HL-60 (cell line): ENCODE results near the gene FMR1.

Experiments
- DNase-seq, 2 experiments: peaks; one replicate each; pipeline ENCODE4 v3.0.0-alpha.2; 2010 to 2020; ENCODE audit warnings: low read depth in 1 of 2, low spot score in 1 of 2
- H3K27ac ChIP-seq: fragments of 250-450 bp; sonication (Bioruptor Pico); replicated peaks from 2 replicates; pipeline ENCODE4 v1.5.1; 2020; ENCODE audit warnings: mild to moderate bottlenecking, moderate library complexity
- H3K27me3 ChIP-seq: fragments of 250-450 bp; sonication (Bioruptor Pico); 2 replicates; pipeline ENCODE4 v1.5.1; 2021; ENCODE audit warnings: mild to moderate bottlenecking, moderate library complexity; ENCODE audit not compliant: insufficient read depth, poor library complexity, severe bottlenecking
- H3K4me3 ChIP-seq: replicated peaks from 2 replicates; pipeline ENCODE4 v1.5.1; 2011; ENCODE audit warnings: mild to moderate bottlenecking, control low read depth, low read length; ENCODE audit not compliant: insufficient read depth
- GABPA ChIP-seq: IDR thresholded peaks from 2 replicates; pipeline ENCODE4 v1.6.1; 2012; ENCODE audit warnings: low read depth
- POLR2AphosphoS5 ChIP-seq: IDR thresholded peaks from 2 replicates; pipeline ENCODE4 v1.6.1; 2012; ENCODE audit warnings: low read depth
- SPI1 ChIP-seq: IDR thresholded peaks from 2 replicates; pipeline ENCODE4 v1.6.1; 2012; ENCODE audit warnings: low read depth, mild to moderate bottlenecking, borderline replicate concordance
- TF ChIP-seq, protein P1 (sequence below): IDR thresholded peaks from 2 replicates; pipeline ENCODE4 v1.6.1; 2012; ENCODE audit warnings: low read depth; ENCODE audit not compliant: insufficient replicate concordance
- TF ChIP-seq, protein P2 (sequence below): IDR thresholded peaks from one replicate; pipeline ENCODE4 v1.5.1; 2011; ENCODE audit warnings: low read length, control low read depth, inconsistent platforms; ENCODE audit not compliant: insufficient read depth

FMR1 gene

DNA sequence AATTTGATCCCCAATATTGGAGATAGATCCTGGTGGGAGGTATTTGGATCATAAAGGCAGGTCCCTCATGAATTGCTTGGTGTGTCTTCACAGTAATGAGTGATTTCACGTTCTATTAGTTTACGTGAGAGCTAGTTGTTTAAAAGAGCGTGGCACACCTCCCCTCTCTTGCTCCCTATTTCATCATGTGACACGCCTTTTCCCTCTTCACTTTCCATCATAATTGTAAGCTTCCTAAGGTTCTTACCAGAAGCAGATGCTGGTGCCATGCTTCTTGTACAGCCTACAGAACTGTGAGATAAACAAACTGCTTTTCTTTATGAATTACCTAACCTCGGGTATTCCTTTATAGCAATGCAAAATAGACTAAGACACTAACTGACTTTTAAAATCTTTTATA is 34.0 kb upstream of the FMR1 start:
- no peak overlapping the region for H3K4me3 ChIP-seq
- no peak overlapping the region for H3K27ac ChIP-seq
- TF ChIP-seq, protein P1, sequence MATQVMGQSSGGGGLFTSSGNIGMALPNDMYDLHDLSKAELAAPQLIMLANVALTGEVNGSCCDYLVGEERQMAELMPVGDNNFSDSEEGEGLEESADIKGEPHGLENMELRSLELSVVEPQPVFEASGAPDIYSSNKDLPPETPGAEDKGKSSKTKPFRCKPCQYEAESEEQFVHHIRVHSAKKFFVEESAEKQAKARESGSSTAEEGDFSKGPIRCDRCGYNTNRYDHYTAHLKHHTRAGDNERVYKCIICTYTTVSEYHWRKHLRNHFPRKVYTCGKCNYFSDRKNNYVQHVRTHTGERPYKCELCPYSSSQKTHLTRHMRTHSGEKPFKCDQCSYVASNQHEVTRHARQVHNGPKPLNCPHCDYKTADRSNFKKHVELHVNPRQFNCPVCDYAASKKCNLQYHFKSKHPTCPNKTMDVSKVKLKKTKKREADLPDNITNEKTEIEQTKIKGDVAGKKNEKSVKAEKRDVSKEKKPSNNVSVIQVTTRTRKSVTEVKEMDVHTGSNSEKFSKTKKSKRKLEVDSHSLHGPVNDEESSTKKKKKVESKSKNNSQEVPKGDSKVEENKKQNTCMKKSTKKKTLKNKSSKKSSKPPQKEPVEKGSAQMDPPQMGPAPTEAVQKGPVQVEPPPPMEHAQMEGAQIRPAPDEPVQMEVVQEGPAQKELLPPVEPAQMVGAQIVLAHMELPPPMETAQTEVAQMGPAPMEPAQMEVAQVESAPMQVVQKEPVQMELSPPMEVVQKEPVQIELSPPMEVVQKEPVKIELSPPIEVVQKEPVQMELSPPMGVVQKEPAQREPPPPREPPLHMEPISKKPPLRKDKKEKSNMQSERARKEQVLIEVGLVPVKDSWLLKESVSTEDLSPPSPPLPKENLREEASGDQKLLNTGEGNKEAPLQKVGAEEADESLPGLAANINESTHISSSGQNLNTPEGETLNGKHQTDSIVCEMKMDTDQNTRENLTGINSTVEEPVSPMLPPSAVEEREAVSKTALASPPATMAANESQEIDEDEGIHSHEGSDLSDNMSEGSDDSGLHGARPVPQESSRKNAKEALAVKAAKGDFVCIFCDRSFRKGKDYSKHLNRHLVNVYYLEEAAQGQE = no peak
- TF ChIP-seq POLR2AphosphoS5 (no peak), SPI1 (no peak), GABPA (no peak)
- TF ChIP-seq, protein P2, sequence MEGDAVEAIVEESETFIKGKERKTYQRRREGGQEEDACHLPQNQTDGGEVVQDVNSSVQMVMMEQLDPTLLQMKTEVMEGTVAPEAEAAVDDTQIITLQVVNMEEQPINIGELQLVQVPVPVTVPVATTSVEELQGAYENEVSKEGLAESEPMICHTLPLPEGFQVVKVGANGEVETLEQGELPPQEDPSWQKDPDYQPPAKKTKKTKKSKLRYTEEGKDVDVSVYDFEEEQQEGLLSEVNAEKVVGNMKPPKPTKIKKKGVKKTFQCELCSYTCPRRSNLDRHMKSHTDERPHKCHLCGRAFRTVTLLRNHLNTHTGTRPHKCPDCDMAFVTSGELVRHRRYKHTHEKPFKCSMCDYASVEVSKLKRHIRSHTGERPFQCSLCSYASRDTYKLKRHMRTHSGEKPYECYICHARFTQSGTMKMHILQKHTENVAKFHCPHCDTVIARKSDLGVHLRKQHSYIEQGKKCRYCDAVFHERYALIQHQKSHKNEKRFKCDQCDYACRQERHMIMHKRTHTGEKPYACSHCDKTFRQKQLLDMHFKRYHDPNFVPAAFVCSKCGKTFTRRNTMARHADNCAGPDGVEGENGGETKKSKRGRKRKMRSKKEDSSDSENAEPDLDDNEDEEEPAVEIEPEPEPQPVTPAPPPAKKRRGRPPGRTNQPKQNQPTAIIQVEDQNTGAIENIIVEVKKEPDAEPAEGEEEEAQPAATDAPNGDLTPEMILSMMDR = no peak
- no peaks in the 10 kb centered on the region for H3K27me3 ChIP-seq
- DNase-seq = no peak

DNA sequence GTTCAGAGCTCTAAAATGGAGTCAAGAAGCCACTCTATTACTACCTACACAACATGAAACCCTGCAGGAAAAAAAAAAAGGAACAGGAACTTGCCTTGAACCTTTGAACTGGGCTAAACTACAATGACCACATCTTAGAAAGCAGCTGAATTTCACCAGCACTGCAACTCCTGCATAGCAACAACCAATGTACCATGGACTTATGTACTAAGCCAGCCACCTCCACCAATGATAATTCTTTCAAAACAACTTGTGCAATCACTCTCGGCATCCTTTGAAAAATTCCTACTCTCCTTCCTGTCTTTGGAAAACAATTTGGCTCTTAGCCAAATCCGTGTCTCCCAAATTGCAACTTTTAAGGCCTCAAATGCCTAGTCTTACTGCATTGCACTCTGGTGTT is 26.8 kb upstream of the FMR1 start:
- peak in 1 of 2 experiments; percentile 5 for DNase-seq
- no peak overlapping the region for H3K4me3 ChIP-seq
- TF ChIP-seq SPI1 = no peak
- TF ChIP-seq, protein P2 = no peak
- TF ChIP-seq, protein P1 = no peak
- TF ChIP-seq GABPA = no peak
- TF ChIP-seq POLR2AphosphoS5 = no peak
- no peak overlapping the region for H3K27ac ChIP-seq
- no peaks in the 10 kb centered on the region for H3K27me3 ChIP-seq

DNA sequence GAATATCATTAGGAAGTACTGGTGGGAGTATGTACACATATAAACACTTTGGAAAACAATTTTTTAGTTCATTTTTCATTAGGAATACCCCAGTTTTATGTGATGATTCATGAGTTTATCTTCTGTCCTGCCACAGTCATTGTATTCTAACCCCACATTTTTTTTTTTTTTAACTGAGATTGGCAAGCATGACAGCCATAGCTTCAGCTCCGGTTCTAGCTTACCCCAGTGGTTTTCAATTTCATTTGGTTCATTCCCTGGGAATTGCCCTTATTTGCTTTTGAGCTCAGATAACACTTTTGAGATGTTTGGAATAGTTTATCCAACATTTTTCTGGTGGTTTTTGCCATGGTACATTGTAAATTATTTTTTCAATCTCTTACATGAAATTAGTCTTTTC is 21.0 kb upstream of the FMR1 start:
- DNase-seq = no peak
- no peak overlapping the region for H3K4me3 ChIP-seq
- H3K27ac ChIP-seq = no peak overlapping the region
- TF ChIP-seq POLR2AphosphoS5 = no peak
- TF ChIP-seq SPI1 = no peak
- TF ChIP-seq, protein P1 = no peak
- TF ChIP-seq, protein P2 = no peak
- TF ChIP-seq GABPA = no peak
- H3K27me3 ChIP-seq = no peaks in the 10 kb centered on the region
